ENCODE results near the gene RASGEF1C. TPM values are rescaled to one million over a fixed set of nuclear protein-coding genes. Genes with fewer than 3 reads are reported as not detected.
"Not testable (repeated sequence)": the region's sequence is repeated elsewhere in the genome, so short reads cannot be mapped to it uniquely, and the experiment has no call there.

RASGEF1C gene
- total RNA-seq, 1 donor, result not detected

DNA sequence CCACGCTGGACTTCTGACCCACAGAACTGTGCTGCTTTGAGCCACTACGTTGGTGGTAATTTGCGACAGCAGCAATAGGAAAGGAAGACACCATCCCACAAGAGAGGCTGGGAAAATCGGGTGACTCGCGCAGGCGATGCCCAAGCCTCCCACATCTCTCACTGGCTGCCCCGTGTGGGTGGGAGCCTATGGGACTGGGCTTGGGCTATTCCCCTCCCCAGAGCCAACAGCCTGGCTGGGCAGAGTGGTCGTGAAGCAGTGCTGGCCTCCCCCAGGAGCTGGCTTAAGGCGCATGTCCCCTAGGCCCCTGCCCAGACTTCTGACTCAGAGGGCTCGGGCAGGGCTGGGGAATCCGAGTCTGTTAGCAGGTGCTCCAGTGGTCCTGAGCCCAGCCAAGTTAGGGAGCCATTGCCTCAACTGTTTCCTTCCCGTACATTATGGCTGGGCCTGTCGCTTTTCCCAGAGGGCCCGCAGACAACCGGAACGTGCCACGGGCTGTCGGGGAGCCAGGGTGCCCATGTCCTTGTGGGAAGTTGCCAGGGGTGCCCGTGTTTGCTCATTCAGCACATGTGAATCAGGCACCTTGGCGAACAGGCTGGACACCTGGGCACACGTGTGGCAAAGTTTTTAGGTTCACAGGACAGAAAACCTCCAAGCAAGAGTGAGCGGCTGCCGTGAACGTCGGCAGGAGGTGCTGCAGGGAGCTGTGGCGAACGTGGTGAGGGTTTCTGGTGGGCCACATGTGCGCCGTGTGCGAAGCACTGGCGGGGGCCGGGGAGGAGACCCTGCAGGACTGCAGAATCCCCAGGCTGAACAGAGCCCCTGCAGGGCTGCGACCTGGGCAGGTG lies 7.0 kb upstream of the RASGEF1C start:
- Histone ChIP-seq H3K4me3 (ENCODE audit: low read length) (no peak overlapping the region), H3K27me3 (ENCODE audit: insufficient read depth, low read length) (no peaks in the 10 kb centered on the region), H3K9me3 (ENCODE audit: low read depth, low read length) (peaks cover 19% of the 10 kb centered on the region), H3K4me1 (ENCODE audit: insufficient read depth, low read length) (no peaks in the 10 kb centered on the region)

GRCh38 chr5:180214870-180215770 lies 6.1 kb upstream of the RASGEF1C start:
- Histone ChIP-seq H3K27me3 (ENCODE audit: insufficient read depth, low read length) (no peaks in the 10 kb centered on the region), H3K4me3 (ENCODE audit: low read length) (no peak overlapping the region), H3K4me1 (ENCODE audit: insufficient read depth, low read length) (no peaks in the 10 kb centered on the region), H3K9me3 (ENCODE audit: low read depth, low read length) (peaks cover 19% of the 10 kb centered on the region)

- Histone ChIP-seq H3K9me3 (ENCODE audit: low read depth, low read length) (peaks cover 6% of the 10 kb centered on the region), H3K4me1 (ENCODE audit: insufficient read depth, low read length) (no peaks in the 10 kb centered on the region), H3K27me3 (ENCODE audit: insufficient read depth, low read length) (peaks cover 3% of the 10 kb centered on the region), H3K4me3 (ENCODE audit: low read length) (no peak overlapping the region)
Measured at GRCh38 chr5:180213657-180214207, 4.7 kb upstream of the RASGEF1C start.

- Histone ChIP-seq H3K27me3 (ENCODE audit: insufficient read depth, low read length) (peaks cover 6% of the 10 kb centered on the region), H3K4me1 (ENCODE audit: insufficient read depth, low read length) (peaks cover 4% of the 10 kb centered on the region)
Measured at GRCh38 chr5:180213256-180213600, 4.2 kb upstream of the RASGEF1C start.

GRCh38 chr5:180212363-180213255 lies 3.6 kb upstream of the RASGEF1C start:
- H3K27me3 ChIP-seq (ENCODE audit: insufficient read depth, low read length), result peaks cover 12% of the 10 kb centered on the region
- no peak overlapping the region for H3K4me3 ChIP-seq (ENCODE audit: low read length)
- peaks cover 6% of the 10 kb centered on the region for H3K4me1 ChIP-seq (ENCODE audit: insufficient read depth, low read length)
- no peaks in the 10 kb centered on the region for H3K9me3 ChIP-seq (ENCODE audit: low read depth, low read length)

More at GRCh38 chr5:180213256-180213600, 4.2 kb upstream of the RASGEF1C start:
- H3K4me3 ChIP-seq (ENCODE audit: low read length), result no peak overlapping the region
- peaks cover 1% of the 10 kb centered on the region for H3K9me3 ChIP-seq (ENCODE audit: low read depth, low read length)

DNA sequence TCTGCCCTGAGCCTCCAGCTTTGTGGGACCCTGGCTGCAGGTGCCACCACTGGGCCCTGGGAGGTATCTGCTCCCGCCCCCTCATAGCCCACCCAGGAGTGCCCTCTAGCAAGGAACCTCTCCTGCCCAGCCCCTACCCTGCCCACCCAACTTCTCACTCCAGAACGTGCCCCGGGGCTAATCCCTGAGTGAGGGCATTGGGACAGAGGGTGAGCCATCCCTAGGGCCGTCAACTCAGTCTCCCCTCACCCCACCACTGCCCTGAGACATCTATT lies 2.7 kb upstream of the RASGEF1C start:
- no peaks in the 10 kb centered on the region for H3K9me3 ChIP-seq (ENCODE audit: low read depth, low read length)
- H3K4me3 ChIP-seq (ENCODE audit: low read length), result no peak overlapping the region
- H3K27me3 ChIP-seq (ENCODE audit: insufficient read depth, low read length), result peaks cover 20% of the 10 kb centered on the region
- H3K4me1 ChIP-seq (ENCODE audit: insufficient read depth, low read length), result peaks cover 6% of the 10 kb centered on the region

- no peaks in the 10 kb centered on the region for H3K9me3 ChIP-seq (ENCODE audit: low read depth, low read length)
- H3K27me3 ChIP-seq (ENCODE audit: insufficient read depth, low read length), result peaks cover 20% of the 10 kb centered on the region
- H3K4me3 ChIP-seq (ENCODE audit: low read length), result no peak overlapping the region
- H3K4me1 ChIP-seq (ENCODE audit: insufficient read depth, low read length), result peaks cover 6% of the 10 kb centered on the region
Measured at GRCh38 chr5:180210961-180211760, 2.1 kb upstream of the RASGEF1C start.

DNA sequence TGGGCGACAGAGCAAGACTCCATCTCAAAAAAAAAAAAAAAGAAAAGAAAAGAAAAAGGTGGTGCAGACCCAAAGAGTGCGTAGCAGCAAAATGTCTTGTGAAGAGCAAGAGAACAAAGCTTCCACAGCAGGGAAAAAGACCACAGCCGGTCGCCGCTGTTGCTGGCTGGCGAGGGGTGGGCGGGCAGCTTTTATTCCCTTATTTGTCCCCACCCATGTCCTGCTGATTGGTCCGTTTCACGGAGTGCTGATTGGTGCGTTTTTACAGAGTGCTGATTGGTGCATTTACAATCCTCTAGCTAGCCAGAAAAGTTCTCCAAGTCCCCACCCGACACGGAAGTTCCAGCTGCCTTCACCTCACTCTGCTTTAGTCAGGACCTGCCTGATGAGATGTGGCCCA lies 1.1 kb upstream of the RASGEF1C start:
- not testable (repeated sequence) for H3K4me3 ChIP-seq (ENCODE audit: low read length); H3K9me3 ChIP-seq (ENCODE audit: low read depth, low read length); H3K4me1 ChIP-seq (ENCODE audit: insufficient read depth, low read length)
- peaks cover 20% of the 10 kb centered on the region for H3K27me3 ChIP-seq (ENCODE audit: insufficient read depth, low read length)

GRCh38 chr5:180208435-180209081 lies 453 bp downstream of the RASGEF1C start:
- Histone ChIP-seq H3K27me3 (ENCODE audit: insufficient read depth, low read length) (peaks cover 20% of the 10 kb centered on the region), H3K9me3 (ENCODE audit: low read depth, low read length) (no peaks in the 10 kb centered on the region), H3K4me3 (ENCODE audit: low read length) (no peak overlapping the region), H3K4me1 (ENCODE audit: insufficient read depth, low read length) (peaks cover 6% of the 10 kb centered on the region)

DNA sequence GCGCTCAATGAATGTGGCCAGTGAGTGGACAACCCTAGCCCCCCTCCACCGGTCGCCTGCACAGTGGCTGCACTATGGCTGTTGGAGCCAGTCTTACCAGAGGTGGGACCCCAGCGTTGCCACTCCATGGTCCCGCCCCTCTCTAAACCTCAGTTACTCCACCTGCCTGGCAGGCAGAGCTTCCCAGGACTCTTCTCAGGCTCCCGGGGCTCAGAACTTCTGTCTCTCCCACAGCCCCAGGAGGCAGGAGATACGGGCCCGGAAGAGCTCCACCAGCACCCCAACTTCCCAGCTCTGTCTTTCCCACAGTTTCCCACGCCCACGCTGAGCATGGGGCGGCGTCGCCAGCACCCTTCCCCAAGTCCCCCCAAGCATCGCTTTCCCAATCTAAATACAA lies 975 bp downstream of the RASGEF1C start:
- no peak overlapping the region for H3K4me3 ChIP-seq (ENCODE audit: low read length)
- no peaks in the 10 kb centered on the region for H3K9me3 ChIP-seq (ENCODE audit: low read depth, low read length)
- peaks cover 20% of the 10 kb centered on the region for H3K27me3 ChIP-seq (ENCODE audit: insufficient read depth, low read length)
- H3K4me1 ChIP-seq (ENCODE audit: insufficient read depth, low read length), result peaks cover 6% of the 10 kb centered on the region

DNA sequence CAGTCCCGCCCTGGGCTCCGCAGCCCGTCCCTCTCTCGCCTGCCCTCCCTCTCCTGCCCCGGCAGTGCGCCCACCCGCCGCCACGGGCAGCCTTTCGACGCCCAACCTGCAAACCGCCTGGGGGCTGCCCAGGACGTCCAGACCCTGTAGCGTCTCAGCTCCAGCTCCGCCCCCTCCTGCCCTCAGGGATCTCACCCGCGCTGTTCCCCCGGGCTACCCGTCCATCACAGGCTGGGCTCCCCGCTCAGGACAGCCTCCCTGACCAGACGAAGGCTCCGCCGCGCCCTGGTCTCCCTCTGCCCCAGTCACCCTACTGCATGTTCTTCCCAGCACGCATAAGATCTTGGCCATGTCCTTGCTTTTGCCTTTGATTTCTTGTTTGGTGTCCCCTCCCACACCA lies 1.4 kb downstream of the RASGEF1C start:
- peaks cover 6% of the 10 kb centered on the region for H3K4me1 ChIP-seq (ENCODE audit: insufficient read depth, low read length)
- H3K9me3 ChIP-seq (ENCODE audit: low read depth, low read length), result no peaks in the 10 kb centered on the region
- peaks cover 20% of the 10 kb centered on the region for H3K27me3 ChIP-seq (ENCODE audit: insufficient read depth, low read length)
- no peak overlapping the region for H3K4me3 ChIP-seq (ENCODE audit: low read length)

- peaks cover 6% of the 10 kb centered on the region for H3K4me1 ChIP-seq (ENCODE audit: insufficient read depth, low read length)
- H3K4me3 ChIP-seq (ENCODE audit: low read length), result no peak overlapping the region
- peaks cover 20% of the 10 kb centered on the region for H3K27me3 ChIP-seq (ENCODE audit: insufficient read depth, low read length)
- H3K9me3 ChIP-seq (ENCODE audit: low read depth, low read length), result no peaks in the 10 kb centered on the region
Measured at GRCh38 chr5:180206993-180207392, 2.0 kb downstream of the RASGEF1C start.

GRCh38 chr5:180205916-180206315 lies 3.1 kb downstream of the RASGEF1C start:
- H3K9me3 ChIP-seq (ENCODE audit: low read depth, low read length), result no peaks in the 10 kb centered on the region
- H3K27me3 ChIP-seq (ENCODE audit: insufficient read depth, low read length), result peaks cover 20% of the 10 kb centered on the region
- no peak overlapping the region for H3K4me3 ChIP-seq (ENCODE audit: low read length)
- H3K4me1 ChIP-seq (ENCODE audit: insufficient read depth, low read length), result peaks cover 6% of the 10 kb centered on the region

Measured in mononuclear cell (primary cell).